Panc1 (cell line): ENCODE measurements around the gene WDR70.

Source experiments
- CTCF ChIP-seq: fragments of 450-650 bp; IDR thresholded peaks from 2 replicates; pipeline ENCODE4 v1.5.1; 2017; ENCODE audit warnings: mild to moderate bottlenecking
- TCF7L2 ChIP-seq: IDR thresholded peaks from 2 replicates; pipeline ENCODE4 v1.6.1; 2011; ENCODE audit warnings: mild to moderate bottlenecking, low read depth, low read length, inconsistent platforms

DNA sequence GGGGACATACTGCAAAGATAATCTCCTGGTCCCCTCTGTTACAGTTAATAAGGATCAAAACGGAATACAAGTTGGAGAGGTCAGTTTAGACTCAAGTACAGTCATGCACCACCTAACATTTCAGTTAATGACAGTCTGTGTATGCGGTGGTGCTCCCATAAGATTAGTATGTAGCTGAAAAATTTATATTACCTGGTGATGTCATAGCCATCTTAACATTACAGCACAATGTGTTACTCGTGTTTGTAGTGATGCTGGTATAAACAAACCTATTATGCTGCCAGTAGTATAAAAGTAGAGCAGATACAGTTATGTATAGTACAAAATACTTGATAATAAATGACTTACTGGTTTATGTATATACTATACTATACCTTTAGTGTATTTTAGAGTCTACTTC lies 252.8 kb downstream of the WDR70 start:
- TF ChIP-seq CTCF: no peak
- TF ChIP-seq TCF7L2: no peak
